ENCODE results near the gene RNF103. TPM values are rescaled to one million over a fixed set of nuclear protein-coding genes. Genes with fewer than 3 reads are reported as not detected.

The RNF103 gene
- total and polyA plus RNA-seq, 2 of the 13 experiments (the other 11 are each of a cell fraction or from before 2014, with no cell fraction given): 19.8 to 21.1 TPM

GRCh38 chr2:86563650-86564061, 60.0 kb downstream of the RNF103 start (continued):
- TF ChIP-seq ZNF282 (IDR thresholded peaks at IDR 0.05; ENCODE audit: partially characterized antibody): no peak
- TF ChIP-seq SNRNP70 (IDR thresholded peaks at IDR 0.05; ENCODE audit: low read depth, low read length): no peak
- no peak; the same call in 1 of the 2 replicates for TF ChIP-seq ZNF160 (CRISPR knock-in tag; IDR thresholded peaks at IDR 0.05)
- TF ChIP-seq ZNF629 (CRISPR knock-in tag; conservative IDR thresholded peaks at IDR 0.05): no peak
- TF ChIP-seq SP1 (IDR thresholded peaks at IDR 0.05): no peak
- TF ChIP-seq SP1 (CRISPR knock-in tag; IDR thresholded peaks at IDR 0.05): no peak
- TF ChIP-seq TAF1 (CRISPR knock-in tag; IDR thresholded peaks at IDR 0.05): no peak
- no peak for TF ChIP-seq FOXA1 (IDR thresholded peaks at IDR 0.05)
- TF ChIP-seq FOXA1 (CRISPR knock-in tag; IDR thresholded peaks at IDR 0.05): no peak
- TF ChIP-seq, protein P1, sequence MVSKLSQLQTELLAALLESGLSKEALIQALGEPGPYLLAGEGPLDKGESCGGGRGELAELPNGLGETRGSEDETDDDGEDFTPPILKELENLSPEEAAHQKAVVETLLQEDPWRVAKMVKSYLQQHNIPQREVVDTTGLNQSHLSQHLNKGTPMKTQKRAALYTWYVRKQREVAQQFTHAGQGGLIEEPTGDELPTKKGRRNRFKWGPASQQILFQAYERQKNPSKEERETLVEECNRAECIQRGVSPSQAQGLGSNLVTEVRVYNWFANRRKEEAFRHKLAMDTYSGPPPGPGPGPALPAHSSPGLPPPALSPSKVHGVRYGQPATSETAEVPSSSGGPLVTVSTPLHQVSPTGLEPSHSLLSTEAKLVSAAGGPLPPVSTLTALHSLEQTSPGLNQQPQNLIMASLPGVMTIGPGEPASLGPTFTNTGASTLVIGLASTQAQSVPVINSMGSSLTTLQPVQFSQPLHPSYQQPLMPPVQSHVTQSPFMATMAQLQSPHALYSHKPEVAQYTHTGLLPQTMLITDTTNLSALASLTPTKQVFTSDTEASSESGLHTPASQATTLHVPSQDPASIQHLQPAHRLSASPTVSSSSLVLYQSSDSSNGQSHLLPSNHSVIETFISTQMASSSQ (IDR thresholded peaks at IDR 0.05; ENCODE audit: low read depth): no peak
- TF ChIP-seq, protein P1 (CRISPR knock-in tag; IDR thresholded peaks at IDR 0.05; ENCODE audit: borderline replicate concordance): no peak
- 0 out of 2 replicates have a peak, but pooled peaks have one; percentile 8 for TF ChIP-seq TARDBP (CRISPR knock-in tag; IDR thresholded peaks at IDR 0.05)
- no peak for TF ChIP-seq ZMYM2 (CRISPR knock-in tag; IDR thresholded peaks at IDR 0.05)
- TF ChIP-seq ADNP (CRISPR knock-in tag; IDR thresholded peaks at IDR 0.05): no peak
- TF ChIP-seq, protein P2, sequence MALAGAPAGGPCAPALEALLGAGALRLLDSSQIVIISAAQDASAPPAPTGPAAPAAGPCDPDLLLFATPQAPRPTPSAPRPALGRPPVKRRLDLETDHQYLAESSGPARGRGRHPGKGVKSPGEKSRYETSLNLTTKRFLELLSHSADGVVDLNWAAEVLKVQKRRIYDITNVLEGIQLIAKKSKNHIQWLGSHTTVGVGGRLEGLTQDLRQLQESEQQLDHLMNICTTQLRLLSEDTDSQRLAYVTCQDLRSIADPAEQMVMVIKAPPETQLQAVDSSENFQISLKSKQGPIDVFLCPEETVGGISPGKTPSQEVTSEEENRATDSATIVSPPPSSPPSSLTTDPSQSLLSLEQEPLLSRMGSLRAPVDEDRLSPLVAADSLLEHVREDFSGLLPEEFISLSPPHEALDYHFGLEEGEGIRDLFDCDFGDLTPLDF (CRISPR knock-in tag; IDR thresholded peaks at IDR 0.05): no peak
- TF ChIP-seq CHD2 (IDR thresholded peaks at IDR 0.05; ENCODE audit: low read depth, low read length): no peak
- TF ChIP-seq ZNF816 (CRISPR knock-in tag; IDR thresholded peaks at IDR 0.05; ENCODE audit: borderline replicate concordance): no peak
- no peak for TF ChIP-seq TRIM24 (CRISPR knock-in tag; IDR thresholded peaks at IDR 0.05)
- TF ChIP-seq ZNF607 (CRISPR knock-in tag; IDR thresholded peaks at IDR 0.05; ENCODE audit: borderline replicate concordance): 0 out of 2 replicates have a peak, but pooled peaks have one; percentile 2
- no peak for TF ChIP-seq HOXD1 (CRISPR knock-in tag; IDR thresholded peaks at IDR 0.05)
- TF ChIP-seq ELF4 (CRISPR knock-in tag; IDR thresholded peaks at IDR 0.05; ENCODE audit: borderline replicate concordance): no peak
- no peak; the same call in 1 of the 2 replicates for TF ChIP-seq ZNF704 (CRISPR knock-in tag; IDR thresholded peaks at IDR 0.05; ENCODE audit: borderline replicate concordance)
- peak; percentile 34 for TF ChIP-seq ZNF781 (CRISPR knock-in tag; IDR thresholded peaks at IDR 0.05; ENCODE audit: borderline replicate concordance, not compliant biosample characterization)
- no peak for TF ChIP-seq MXD4 (CRISPR knock-in tag; IDR thresholded peaks at IDR 0.05)
- no peak for TF ChIP-seq ZNF550 (CRISPR knock-in tag; IDR thresholded peaks at IDR 0.05; ENCODE audit: borderline replicate concordance)
- TF ChIP-seq MIER3 (CRISPR knock-in tag; IDR thresholded peaks at IDR 0.05; ENCODE audit: borderline replicate concordance): peak; percentile 37; the same call in 1 of the 2 replicates
- TF ChIP-seq ZNF782 (CRISPR knock-in tag; IDR thresholded peaks at IDR 0.05; ENCODE audit: borderline replicate concordance): no peak; the same call in 1 of the 2 replicates

Data from HepG2 (cell line).